ENCODE results near the gene LOXHD1. TPM values are rescaled to one million over a fixed set of nuclear protein-coding genes. Genes with fewer than 3 reads are reported as not detected.

Gene LOXHD1
- total RNA-seq, 1 donor from 2014 or later, result not detected

DNA sequence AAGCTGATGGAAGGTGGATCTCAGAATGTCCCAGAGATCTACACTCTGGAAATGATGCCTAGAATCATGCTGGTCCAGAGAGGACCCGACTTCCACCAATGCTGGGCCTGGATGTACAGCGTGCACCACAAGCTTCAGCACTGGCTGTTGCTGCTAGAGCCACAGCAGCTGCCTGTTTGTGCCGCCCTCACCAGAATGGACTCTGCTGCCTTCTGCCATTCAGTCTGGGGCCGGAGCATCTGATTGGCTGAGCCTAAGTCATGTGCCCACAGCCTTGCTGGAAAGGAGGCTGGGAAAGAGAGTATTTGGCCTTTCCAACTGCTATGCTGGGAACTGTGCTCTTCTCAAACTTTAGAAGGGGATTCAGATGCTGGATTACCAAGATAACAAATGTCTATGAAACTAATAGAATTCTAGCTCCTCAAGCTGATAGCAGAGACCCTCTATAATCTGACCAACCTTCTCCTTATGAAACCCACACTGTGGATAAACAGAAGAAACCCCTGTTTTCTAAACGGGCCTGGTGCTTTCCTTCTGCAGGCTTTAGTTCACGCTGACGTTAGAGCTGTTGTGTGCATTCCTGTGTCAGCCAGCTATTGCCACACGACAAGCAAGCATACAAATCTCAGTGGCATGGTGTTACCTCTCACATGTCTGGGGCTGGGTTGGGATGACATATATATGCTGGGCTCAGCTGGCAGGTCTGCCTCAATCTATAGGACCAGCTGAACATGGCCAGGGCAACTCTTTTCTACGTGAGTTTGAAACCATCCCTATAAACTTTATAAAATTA lies 4.1 kb upstream of the LOXHD1 start:
- peaks cover 3% of the 10 kb centered on the region for H3K27me3 Mint-ChIP-seq (ENCODE audit: unreplicated experiment)
- peak overlapping the region; percentile 82 for H3K27ac Mint-ChIP-seq (ENCODE audit: unreplicated experiment)
- no peak overlapping the region for H3K4me3 Mint-ChIP-seq (ENCODE audit: unreplicated experiment)
- DNase-seq, result peak; percentile 79
- H3K9me3 Mint-ChIP-seq (ENCODE audit: unreplicated experiment), result peaks cover 2% of the 10 kb centered on the region
- H3K4me1 Mint-ChIP-seq (ENCODE audit: low read depth, unreplicated experiment), result peaks cover 8% of the 10 kb centered on the region
- peaks cover 10% of the 10 kb centered on the region for H3K36me3 Mint-ChIP-seq (ENCODE audit: unreplicated experiment)
- TF ChIP-seq, protein P1, sequence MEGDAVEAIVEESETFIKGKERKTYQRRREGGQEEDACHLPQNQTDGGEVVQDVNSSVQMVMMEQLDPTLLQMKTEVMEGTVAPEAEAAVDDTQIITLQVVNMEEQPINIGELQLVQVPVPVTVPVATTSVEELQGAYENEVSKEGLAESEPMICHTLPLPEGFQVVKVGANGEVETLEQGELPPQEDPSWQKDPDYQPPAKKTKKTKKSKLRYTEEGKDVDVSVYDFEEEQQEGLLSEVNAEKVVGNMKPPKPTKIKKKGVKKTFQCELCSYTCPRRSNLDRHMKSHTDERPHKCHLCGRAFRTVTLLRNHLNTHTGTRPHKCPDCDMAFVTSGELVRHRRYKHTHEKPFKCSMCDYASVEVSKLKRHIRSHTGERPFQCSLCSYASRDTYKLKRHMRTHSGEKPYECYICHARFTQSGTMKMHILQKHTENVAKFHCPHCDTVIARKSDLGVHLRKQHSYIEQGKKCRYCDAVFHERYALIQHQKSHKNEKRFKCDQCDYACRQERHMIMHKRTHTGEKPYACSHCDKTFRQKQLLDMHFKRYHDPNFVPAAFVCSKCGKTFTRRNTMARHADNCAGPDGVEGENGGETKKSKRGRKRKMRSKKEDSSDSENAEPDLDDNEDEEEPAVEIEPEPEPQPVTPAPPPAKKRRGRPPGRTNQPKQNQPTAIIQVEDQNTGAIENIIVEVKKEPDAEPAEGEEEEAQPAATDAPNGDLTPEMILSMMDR (IDR thresholded peaks at IDR 0.05; ENCODE audit: partially characterized antibody, unreplicated experiment), result no peak

- H3K4me1 Mint-ChIP-seq (ENCODE audit: low read depth, unreplicated experiment), result peaks cover 8% of the 10 kb centered on the region
- no peak overlapping the region for H3K4me3 Mint-ChIP-seq (ENCODE audit: unreplicated experiment)
- H3K36me3 Mint-ChIP-seq (ENCODE audit: unreplicated experiment), result peaks cover 10% of the 10 kb centered on the region
- DNase-seq, result no peak
- H3K27me3 Mint-ChIP-seq (ENCODE audit: unreplicated experiment), result peaks cover 6% of the 10 kb centered on the region
- no peak overlapping the region for H3K27ac Mint-ChIP-seq (ENCODE audit: unreplicated experiment)
- peaks cover 1% of the 10 kb centered on the region for H3K9me3 Mint-ChIP-seq (ENCODE audit: unreplicated experiment)
- TF ChIP-seq, protein P1 (IDR thresholded peaks at IDR 0.05; ENCODE audit: partially characterized antibody, unreplicated experiment), result no peak
These were observed 2.5 kb upstream of the LOXHD1 start for GRCh38 chr18:46659484-46659883.

- Mint-ChIP-seq H3K36me3 (ENCODE audit: unreplicated experiment) (no peaks in the 10 kb centered on the region), H3K9me3 (ENCODE audit: unreplicated experiment) (peaks cover 1% of the 10 kb centered on the region), H3K4me1 (ENCODE audit: low read depth, unreplicated experiment) (peaks cover 8% of the 10 kb centered on the region), H3K4me3 (ENCODE audit: unreplicated experiment) (no peak overlapping the region), H3K27ac (ENCODE audit: unreplicated experiment) (no peak overlapping the region), H3K27me3 (ENCODE audit: unreplicated experiment) (peaks cover 6% of the 10 kb centered on the region)
- DNase-seq, result no peak
- TF ChIP-seq, protein P1 (IDR thresholded peaks at IDR 0.05; ENCODE audit: partially characterized antibody, unreplicated experiment), result no peak
These were observed 500 bp downstream of the LOXHD1 start for GRCh38 chr18:46656326-46657114.

- no peak for DNase-seq
These were observed 4.6 kb downstream of the LOXHD1 start for GRCh38 chr18:46652372-46652771.

More at GRCh38 chr18:46652372-46652771, 4.6 kb downstream of the LOXHD1 start:
- TF ChIP-seq, protein P1 (IDR thresholded peaks at IDR 0.05; ENCODE audit: partially characterized antibody, unreplicated experiment), result no peak
- H3K27ac Mint-ChIP-seq (ENCODE audit: unreplicated experiment), result no peak overlapping the region
- H3K27me3 Mint-ChIP-seq (ENCODE audit: unreplicated experiment), result peaks cover 3% of the 10 kb centered on the region
- peaks cover 1% of the 10 kb centered on the region for H3K9me3 Mint-ChIP-seq (ENCODE audit: unreplicated experiment)
- H3K4me1 Mint-ChIP-seq (ENCODE audit: low read depth, unreplicated experiment), result no peaks in the 10 kb centered on the region
- H3K4me3 Mint-ChIP-seq (ENCODE audit: unreplicated experiment), result no peak overlapping the region
- no peaks in the 10 kb centered on the region for H3K36me3 Mint-ChIP-seq (ENCODE audit: unreplicated experiment)

Measured in glutamatergic neuron (in vitro differentiated cells).